Mammary epithelial cell (primary cell): ENCODE results near the gene FMNL2.

ENCODE experiments used
- CTCF ChIP-seq, 2 donors: IDR thresholded peaks in 1 of 2; conservative IDR thresholded peaks in 1 of 2; 2 replicates each; pipeline ENCODE4 v1.5.1; 2011 to 2012; ENCODE audit warnings: inconsistent platforms in 2 of 2, low read length in 2 of 2, mild to moderate bottlenecking in 2 of 2, control low read depth in 1 of 2, low read depth in 1 of 2; ENCODE audit not compliant: insufficient read depth in 1 of 2; ENCODE audit errors: extremely low read depth in 1 of 2
- EZH2 ChIP-seq: IDR thresholded peaks from 2 replicates; pipeline ENCODE4 v1.6.1; 2012; ENCODE audit warnings: low read length, inconsistent platforms, borderline replicate concordance

- no peak for TF ChIP-seq CTCF (conservative IDR thresholded peaks at IDR 0.05 in 1 of 2, IDR thresholded peaks at IDR 0.05 in 1 of 2; ENCODE audit: extremely low read depth in 1 of 2, insufficient read depth in 1 of 2, low read depth in 1 of 2, low read length in 2 of 2)
- TF ChIP-seq EZH2: no peak
Measured at GRCh38 chr2:152542337-152542994, 207.5 kb downstream of the FMNL2 start.
